GM21390 (cell line): Measurements from ENCODE around the gene HLA-DPA1.
"Not testable (repeated sequence)": the region's sequence is repeated elsewhere in the genome, so short reads cannot be mapped to it uniquely, and the experiment has no call there.

Source experiments
- ATAC-seq: cut with Tn5 transposase; IDR thresholded peaks from one replicate; pipeline ENCODE4 v1.9.1; 2021; ENCODE audit not compliant: unreplicated experiment

Gene HLA-DPA1

DNA sequence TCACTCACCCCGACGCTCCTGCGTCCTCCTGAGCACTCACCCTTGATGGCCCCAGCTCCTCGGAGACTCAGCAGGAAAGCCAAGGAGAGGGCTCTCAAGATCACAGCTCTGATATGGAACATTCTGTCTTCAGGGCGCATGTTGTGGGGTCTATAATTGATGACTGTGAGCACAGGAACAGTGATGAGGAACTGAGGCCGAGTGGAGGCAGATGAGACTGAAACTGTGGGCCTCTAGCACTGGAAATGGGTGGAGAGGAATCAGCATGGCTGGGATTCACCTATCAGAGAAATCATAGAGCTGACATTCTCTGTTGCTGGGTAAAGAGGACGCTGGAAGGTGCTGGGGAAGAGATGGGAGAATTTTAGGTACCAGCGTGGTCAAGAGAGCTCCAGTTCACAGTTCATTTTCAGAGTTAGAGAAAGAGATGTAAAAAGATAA lies at the start of gene HLA-DPA1:
Gene HLA-DPA1 (minus strand): TSS at position 219 of the 441 bp plus-strand sequence.
- peak; percentile 69 for ATAC-seq

DNA sequence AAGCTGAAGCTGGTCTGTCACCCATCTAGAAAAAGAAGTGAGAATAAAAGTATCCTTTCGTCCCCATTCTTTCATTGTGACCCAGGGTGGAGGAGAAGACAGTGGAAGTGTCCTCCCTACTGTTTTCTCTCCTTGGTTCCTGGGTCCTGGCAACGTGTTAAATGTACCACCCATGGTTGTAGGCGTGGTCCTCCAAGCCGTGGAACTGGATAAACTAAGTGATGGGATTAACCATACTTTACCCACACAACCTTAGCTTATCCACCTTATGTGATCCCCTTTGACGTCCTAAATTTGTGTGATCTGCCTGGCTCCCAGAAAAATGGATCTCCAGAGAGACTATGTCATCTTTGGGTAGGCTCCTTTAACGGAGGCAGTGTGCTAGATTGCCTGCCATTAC lies 49.7 kb upstream of the HLA-DPA1 start:
- ATAC-seq: no peak

- ATAC-seq: no peak
Measured at GRCh38 chr6:33120001-33120400, 46.6 kb upstream of the HLA-DPA1 start.

DNA sequence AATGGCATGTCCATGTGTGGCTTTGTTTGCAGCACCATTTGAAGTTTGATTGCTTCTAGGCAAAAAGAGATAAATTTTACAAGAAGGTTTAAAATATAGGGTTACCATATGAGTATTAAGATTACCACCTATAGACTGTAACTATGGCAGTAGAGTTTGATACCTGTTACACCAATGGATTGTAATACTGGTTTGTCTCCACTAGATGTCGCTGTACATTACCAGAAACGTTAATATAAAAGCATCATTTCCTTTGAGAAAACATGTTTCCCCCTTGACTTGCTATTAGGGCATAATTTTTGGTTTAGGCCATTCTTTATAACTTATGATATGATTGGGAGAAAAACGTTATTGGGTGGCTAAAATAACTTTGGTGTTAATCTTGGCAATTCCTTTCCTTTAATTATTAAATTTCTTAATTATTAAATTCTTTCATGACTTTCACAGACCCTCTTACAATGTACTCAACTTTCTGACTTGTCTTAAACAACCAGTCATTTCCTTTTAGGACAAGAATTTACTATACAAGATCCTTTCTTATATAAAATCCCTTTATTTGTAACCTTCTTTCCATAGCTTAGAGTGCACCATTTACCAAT lies 45.2 kb upstream of the HLA-DPA1 start:
- ATAC-seq: no peak

- ATAC-seq: no peak
Measured at GRCh38 chr6:33117811-33118277, 44.4 kb upstream of the HLA-DPA1 start.

DNA sequence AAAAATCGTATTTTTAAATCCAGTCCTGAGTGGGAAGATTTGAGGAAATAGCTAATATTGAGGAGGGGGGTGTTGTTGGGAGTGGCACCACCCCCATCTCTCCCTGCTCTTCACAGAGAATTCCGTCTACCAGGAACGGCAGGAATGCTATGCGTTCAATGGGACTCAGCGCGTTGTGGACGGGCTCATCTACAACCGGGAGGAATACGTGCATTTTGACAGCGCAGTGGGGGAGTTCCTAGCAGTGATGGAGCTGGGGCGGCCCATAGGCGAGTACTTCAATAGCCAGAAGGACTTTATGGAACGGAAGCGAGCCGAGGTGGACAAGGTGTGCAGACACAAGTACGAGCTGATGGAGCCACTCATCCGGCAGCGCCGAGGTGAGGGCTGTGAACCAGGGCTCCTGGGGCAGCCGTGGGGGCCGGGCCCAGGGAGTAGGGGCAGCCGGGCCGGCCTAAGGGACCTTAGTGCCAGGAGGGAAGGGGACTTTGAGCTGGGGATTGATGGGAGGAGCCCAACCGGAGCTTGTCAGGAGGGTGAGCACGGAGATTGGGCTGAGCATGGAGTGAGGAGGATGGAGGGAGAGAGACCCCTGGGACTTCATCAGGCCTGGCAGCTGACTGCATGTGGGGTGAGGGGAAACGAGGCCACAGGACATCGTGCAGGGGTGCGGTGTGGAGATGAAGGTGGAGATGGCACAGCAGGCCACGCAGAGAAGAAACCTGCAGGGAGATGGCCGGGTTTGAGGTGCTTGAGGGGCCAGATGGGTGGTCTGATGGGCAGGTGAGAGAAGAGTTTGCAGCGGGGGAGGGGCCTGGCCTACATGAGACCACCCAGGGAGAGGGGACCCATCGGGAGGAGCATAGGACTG lies 43.6 kb upstream of the HLA-DPA1 start:
- ATAC-seq: no peak

- no peak for ATAC-seq
Measured at GRCh38 chr6:33116417-33116816, 43.0 kb upstream of the HLA-DPA1 start.

DNA sequence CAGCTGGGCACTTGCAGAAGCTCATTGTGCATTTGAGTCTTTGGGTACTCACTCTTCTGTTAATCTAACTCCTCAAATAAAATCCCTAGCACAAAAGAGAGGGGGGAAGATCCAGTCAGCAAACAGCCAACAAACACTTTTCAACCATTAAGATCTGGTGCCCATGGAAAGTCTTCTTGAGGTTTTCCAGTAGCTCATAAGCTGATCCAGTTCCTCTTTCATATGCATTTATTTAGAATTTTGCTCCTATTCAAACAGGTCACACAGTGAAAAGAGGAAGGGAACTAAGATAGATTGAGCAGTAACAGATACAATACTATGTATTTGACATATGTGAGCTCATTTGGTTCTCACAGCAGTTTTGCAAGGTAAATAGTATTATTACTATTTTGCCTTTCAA lies 41.0 kb upstream of the HLA-DPA1 start:
- no peak for ATAC-seq

- ATAC-seq: no peak
Measured at GRCh38 chr6:33113755-33114154, 40.3 kb upstream of the HLA-DPA1 start.

DNA sequence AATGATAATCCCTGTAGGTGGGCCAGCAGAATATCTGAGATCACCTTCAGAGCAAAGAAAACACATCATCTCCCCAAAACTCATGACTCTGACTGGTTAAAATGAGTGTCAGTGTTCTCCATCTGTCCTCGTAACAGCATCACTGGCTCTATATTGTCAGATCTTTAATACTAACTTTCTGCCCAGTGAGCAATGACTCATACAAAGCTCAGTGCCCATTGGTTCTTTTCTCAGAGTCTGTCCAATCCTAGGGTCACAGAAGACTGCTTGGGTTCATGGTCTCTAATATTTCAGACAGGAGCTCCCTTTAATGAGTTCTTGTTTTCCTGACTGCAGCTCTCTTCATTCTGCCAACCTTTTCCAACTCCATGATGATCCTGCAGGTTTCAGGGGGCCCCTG lies 38.7 kb upstream of the HLA-DPA1 start:
- ATAC-seq: peak; percentile 87

- ATAC-seq: no peak
Measured at GRCh38 chr6:33108307-33108706, 34.9 kb upstream of the HLA-DPA1 start.

GRCh38 chr6:33107641-33108040 lies 34.2 kb upstream of the HLA-DPA1 start:
- ATAC-seq: no peak

DNA sequence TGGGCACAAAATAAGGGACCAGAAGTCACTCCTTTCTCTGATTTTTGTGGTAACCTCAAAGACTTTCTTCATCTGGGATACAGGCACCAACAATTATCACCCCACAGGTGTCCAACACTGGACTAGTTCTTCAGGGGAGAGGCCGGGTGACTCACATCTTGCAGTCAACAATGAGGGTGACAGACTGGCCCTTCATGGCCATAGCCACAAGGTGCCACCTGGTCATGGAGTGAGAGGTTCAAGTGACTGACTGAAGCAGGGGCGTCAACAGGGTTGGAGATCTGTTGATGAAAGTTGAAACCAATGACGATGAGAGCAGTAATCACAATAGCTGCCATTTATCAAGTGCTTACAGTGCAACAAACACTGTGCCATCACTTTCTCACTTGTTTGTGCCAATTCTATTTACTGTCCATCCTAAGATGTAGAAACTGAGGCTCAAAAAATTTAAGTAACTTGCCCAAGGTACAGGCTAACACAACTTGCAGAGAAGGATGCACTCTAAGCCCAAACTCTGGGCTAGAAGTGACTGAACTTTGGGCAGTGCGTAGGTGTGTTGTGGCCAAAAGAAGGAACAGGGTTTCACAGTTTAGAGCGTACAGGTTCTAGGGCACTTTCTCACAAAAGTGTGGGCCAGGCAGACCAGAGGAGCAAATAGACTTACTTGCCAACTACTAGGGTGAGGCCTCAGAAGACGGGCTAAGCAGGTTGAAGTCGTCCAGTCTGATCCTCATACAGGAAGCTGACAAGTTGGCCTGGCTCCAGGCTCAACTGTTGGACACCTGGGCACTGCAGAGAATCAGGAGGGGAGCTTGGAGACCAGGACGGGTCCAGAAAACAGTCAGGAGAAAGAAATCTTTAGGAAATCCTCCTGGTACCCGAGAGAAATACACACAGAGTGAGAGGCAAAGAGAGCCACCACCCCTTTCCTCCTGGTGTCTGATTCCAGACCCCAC lies 32.7 kb upstream of the HLA-DPA1 start:
- ATAC-seq: no peak

- no peak for ATAC-seq
Measured at GRCh38 chr6:33105386-33105785, 31.9 kb upstream of the HLA-DPA1 start.

GRCh38 chr6:33104887-33105286 lies 31.4 kb upstream of the HLA-DPA1 start:
- ATAC-seq: no peak

DNA sequence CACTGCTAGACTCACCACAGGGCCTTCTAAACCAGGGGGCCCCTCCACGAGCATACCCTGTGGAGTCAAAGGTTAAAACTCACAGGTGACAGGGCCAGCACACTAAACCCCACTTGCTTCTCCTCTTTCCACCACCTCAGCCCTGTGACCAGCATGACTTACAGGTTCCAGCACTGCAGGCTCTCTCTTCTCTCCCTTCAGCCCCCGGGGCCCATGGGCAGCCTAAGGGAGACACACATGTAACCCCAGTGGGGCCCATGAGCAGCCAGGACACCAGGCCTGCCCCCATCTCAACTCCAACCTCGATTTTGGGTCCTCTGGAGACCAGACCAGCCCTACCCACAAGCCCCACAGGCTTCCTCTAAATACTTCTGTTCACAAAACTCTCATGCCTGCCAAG lies 30.3 kb upstream of the HLA-DPA1 start:
- ATAC-seq: no peak

- ATAC-seq: not testable (repeated sequence)
Measured at GRCh38 chr6:33101121-33101737, 27.8 kb upstream of the HLA-DPA1 start.

- no peak for ATAC-seq
Measured at GRCh38 chr6:33095681-33096080, 22.2 kb upstream of the HLA-DPA1 start.

DNA sequence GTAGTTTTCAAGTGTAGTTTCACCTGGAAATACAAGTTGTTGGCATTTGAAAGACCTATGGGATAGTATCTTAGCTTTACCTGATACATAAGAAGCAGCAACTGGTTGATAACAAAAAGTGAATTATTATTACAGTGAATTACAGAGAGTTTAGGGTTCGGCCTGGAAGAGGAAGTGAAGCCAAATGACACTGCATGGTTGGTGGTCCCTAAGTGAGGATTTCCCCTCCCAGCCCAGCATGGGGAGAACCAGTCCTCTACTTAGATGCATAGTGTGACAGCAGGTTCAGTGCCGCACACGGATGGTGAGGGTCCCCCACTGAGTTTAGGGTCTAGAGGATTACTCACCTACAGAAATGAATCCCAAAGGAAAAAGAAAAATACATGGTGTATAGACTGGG lies 20.4 kb upstream of the HLA-DPA1 start:
- no peak for ATAC-seq

GRCh38 chr6:33092385-33092784 lies 18.9 kb upstream of the HLA-DPA1 start:
- no peak for ATAC-seq

- ATAC-seq: no peak
Measured at GRCh38 chr6:33091957-33092356, 18.5 kb upstream of the HLA-DPA1 start.
